Keratinocyte (primary cell): Measurements from ENCODE around the gene DOP1B. TPM values are rescaled to one million over a fixed set of nuclear protein-coding genes. Genes with fewer than 3 reads are reported as not detected.

Experiments used
- DNase-seq: peaks from one replicate; pipeline ENCODE4 v3.0.0-alpha.2; 2011; ENCODE audit warnings: low read depth, missing footprints, low spot score
- FAIRE-seq: peaks from 2 replicates; lab custom pipeline; 2011; peaks lifted over from hg19 to GRCh38; lab: Jason Lieb, UNC
- H2AFZ ChIP-seq: 2 replicates; pipeline ENCODE4 v1.6.0; 2012; ENCODE audit warnings: low read length, control low read depth, inconsistent platforms; ENCODE audit not compliant: control insufficient read depth
- H3K27ac ChIP-seq: 2 replicates; pipeline ENCODE4 v1.5.1; 2011; ENCODE audit warnings: low read length; ENCODE audit not compliant: control insufficient read depth, insufficient read depth
- H3K27me3 ChIP-seq: 3 replicates; pipeline ENCODE4 v1.6.0; 2011; ENCODE audit warnings: low read length; ENCODE audit not compliant: control insufficient read depth, insufficient read depth; ENCODE audit errors: extremely low read depth
- H3K36me3 ChIP-seq, 2 experiments: 2 replicates in 1 of 2; 3 replicates in 1 of 2; pipeline ENCODE4 v1.5.1; 2011; ENCODE audit warnings: low read length in 2 of 2, mild to moderate bottlenecking in 1 of 2; ENCODE audit not compliant: control insufficient read depth in 2 of 2, insufficient read depth in 2 of 2; ENCODE audit errors: extremely low read depth in 1 of 2
- H3K4me1 ChIP-seq: 3 replicates; pipeline ENCODE4 v1.5.1; 2011; ENCODE audit warnings: low read length; ENCODE audit not compliant: control insufficient read depth, insufficient read depth; ENCODE audit errors: extremely low read depth
- H3K4me2 ChIP-seq: 3 replicates; pipeline ENCODE4 v1.6.0; 2011; ENCODE audit warnings: low read depth, low read length; ENCODE audit not compliant: control insufficient read depth, insufficient read depth; ENCODE audit errors: extremely low read depth
- H3K4me3 ChIP-seq, 3 experiments: fragments of 200-600 bp in 1 of 3; sonication (generic) in 1 of 3; 2 replicates in 2 of 3; 3 replicates in 1 of 3; pipeline ENCODE4 v1.5.1; 2011 to 2016; ENCODE audit warnings: low read length in 3 of 3, mild to moderate bottlenecking in 3 of 3, control low read depth in 2 of 3, inconsistent platforms in 1 of 3, low read depth in 1 of 3, mixed read lengths in 1 of 3, mixed run types in 1 of 3, moderate library complexity in 1 of 3; ENCODE audit not compliant: control insufficient read depth in 2 of 3, insufficient read depth in 2 of 3; ENCODE audit errors: extremely low read depth in 1 of 3
- H3K79me2 ChIP-seq: 2 replicates; pipeline ENCODE4 v1.6.0; 2012; ENCODE audit warnings: low read length; ENCODE audit not compliant: control insufficient read depth, insufficient read depth
- H3K9ac ChIP-seq: 3 replicates; pipeline ENCODE4 v1.6.0; 2011; ENCODE audit warnings: low read length; ENCODE audit not compliant: control insufficient read depth, insufficient read depth; ENCODE audit errors: extremely low read depth
- H3K9me1 ChIP-seq: 3 replicates; pipeline ENCODE4 v1.6.0; 2011; ENCODE audit warnings: low read length; ENCODE audit not compliant: control insufficient read depth, insufficient read depth; ENCODE audit errors: extremely low read depth
- H3K9me3 ChIP-seq: 2 replicates; pipeline ENCODE4 v1.5.1; 2012; ENCODE audit warnings: low read depth, low read length; ENCODE audit not compliant: control insufficient read depth
- H4K20me1 ChIP-seq: 3 replicates; pipeline ENCODE4 v1.6.0; 2011; ENCODE audit warnings: low read length; ENCODE audit not compliant: control insufficient read depth, insufficient read depth; ENCODE audit errors: extremely low read depth
- CTCF ChIP-seq, 3 experiments: IDR thresholded peaks in 1 of 3; conservative IDR thresholded peaks in 1 of 3; optimal IDR thresholded peaks in 1 of 3; 2 replicates in 2 of 3; 3 replicates in 1 of 3; pipeline versions ENCODE3 to v1.5.1; 2011; ENCODE audit warnings: low read length in 3 of 3, mild to moderate bottlenecking in 3 of 3, moderate library complexity in 2 of 3, control low read depth in 1 of 3, inconsistent platforms in 1 of 3; ENCODE audit not compliant: insufficient read depth in 2 of 3; ENCODE audit errors: extremely low read depth in 1 of 3
- EZH2 ChIP-seq: IDR thresholded peaks from one replicate; pipeline ENCODE4 v1.6.1; 2012; ENCODE audit warnings: inconsistent platforms, mild to moderate bottlenecking, low read length, moderate library complexity
- dilution Hi-C: fragments of 300-500 bp; cut with MboI; formaldehyde crosslinking; loops from one replicate; pipeline ENCODE4 v1.7.0; 2020; ENCODE audit warnings: low sequenced_read_pairs; ENCODE audit not compliant: extremely low pct_ligation_motif_present
- polyA plus RNA-seq, 5 experiments: library from polyadenylated mRNA; depleted of rRNA in 3 of 5; stranded (reverse) in 3 of 5; stranded (forward) in 1 of 5; unstranded in 1 of 5; fragments of >200 nt; gene quantifications; 1 replicate in 1 of 5; 2 replicates in 3 of 5; 3 replicates in 1 of 5; pipeline versions ENCODE4 v1.2.1 to v1.2.3, GENCODE V29; 2011 to 2012; ENCODE audit warnings: missing spikeins in 2 of 5, low read depth in 1 of 5, low replicate concordance in 1 of 5

The DOP1B gene
- polyA plus RNA-seq, 1 donor (not counting 4 experiments of a cell fraction or from before 2014, with no cell fraction given), result 2.9 TPM

DNA sequence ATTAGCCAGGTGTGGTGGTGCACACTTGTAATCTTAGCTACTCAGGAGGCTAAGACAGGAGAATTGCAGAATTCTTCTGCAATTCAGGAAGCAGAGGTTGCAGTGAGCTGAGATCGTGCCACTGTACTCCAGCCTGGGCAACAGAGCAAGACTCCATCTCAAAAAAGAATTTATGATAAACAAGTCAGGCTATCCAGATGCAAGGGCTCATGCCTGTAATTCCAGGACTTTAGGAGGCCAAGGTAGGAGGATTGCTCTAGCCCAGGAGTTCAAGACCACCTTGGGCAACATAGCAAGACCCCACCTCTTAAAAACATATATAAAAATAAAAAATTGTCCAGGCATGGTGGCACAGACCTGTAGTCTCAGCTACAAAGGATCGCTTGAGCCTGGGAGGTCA, 32.2 kb upstream of the DOP1B start:
- Histone ChIP-seq H3K27me3 (no peaks in the 10 kb centered on the region), H3K4me1 (peaks cover 12% of the 10 kb centered on the region), H3K9me1 (no peaks in the 10 kb centered on the region), H3K27ac (no peak overlapping the region), H3K36me3 (no peaks in the 10 kb centered on the region), H3K9me3 (no peaks in the 10 kb centered on the region), H3K4me2 (no peak overlapping the region), H2AFZ (no peak overlapping the region), H3K9ac (no peak overlapping the region), H3K79me2 (no peaks in the 10 kb centered on the region), H4K20me1 (no peaks in the 10 kb centered on the region), H3K4me3 (no peak overlapping the region)
- DNase-seq (no peak), FAIRE-seq (no peak)
- TF ChIP-seq CTCF (optimal IDR thresholded peaks at IDR 0.05 in 1 of 3, IDR thresholded peaks at IDR 0.05 in 1 of 3, conservative IDR thresholded peaks at IDR 0.05 in 1 of 3; ENCODE audit: extremely low read depth in 1 of 3, insufficient read depth in 2 of 3, low read length in 3 of 3) (no peak), EZH2 (no peak)
- dilution Hi-C loops, result no loop called here

DNA sequence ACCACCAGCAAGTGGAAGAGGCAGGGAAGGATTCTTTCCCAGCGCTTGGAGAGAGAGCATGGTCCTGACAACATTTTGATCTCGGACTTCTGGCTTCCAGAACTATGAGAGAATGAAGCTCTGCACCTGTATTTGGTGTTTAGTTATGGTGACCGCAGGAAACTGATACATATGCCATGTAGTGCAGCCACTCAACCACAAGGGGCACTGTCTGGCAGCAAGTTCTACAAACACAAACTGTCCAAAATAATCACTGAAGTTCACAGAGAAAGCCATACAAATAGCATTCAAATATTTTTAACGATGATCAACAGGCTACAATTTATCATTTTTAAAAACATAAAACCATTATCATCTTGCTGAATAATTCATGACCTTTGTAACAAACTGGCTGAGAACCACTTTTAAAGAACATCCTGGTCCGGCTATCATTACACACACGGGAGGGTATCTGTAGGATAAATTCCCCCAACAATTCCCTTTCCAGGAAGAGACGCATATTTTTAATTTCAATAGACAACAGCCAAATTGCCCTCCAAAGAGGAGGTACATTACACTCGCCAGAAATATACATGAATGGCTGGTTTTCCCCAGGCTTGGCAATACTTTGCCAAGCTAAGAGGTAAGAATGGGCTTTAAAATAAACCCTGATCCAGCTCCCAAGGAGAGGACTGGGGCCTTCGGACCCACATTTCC, 31.0 kb upstream of the DOP1B start:
- Histone ChIP-seq H3K9ac (no peak overlapping the region), H3K4me1 (peaks cover 12% of the 10 kb centered on the region), H2AFZ (no peak overlapping the region), H3K9me3 (no peaks in the 10 kb centered on the region), H3K27ac (no peak overlapping the region), H3K4me2 (peak overlapping the region; percentile 7), H4K20me1 (no peaks in the 10 kb centered on the region), H3K9me1 (no peaks in the 10 kb centered on the region), H3K79me2 (no peaks in the 10 kb centered on the region), H3K27me3 (no peaks in the 10 kb centered on the region), H3K36me3 (no peaks in the 10 kb centered on the region), H3K4me3 (no peak overlapping the region)
- DNase-seq, result no peak
- peak; percentile 83 for FAIRE-seq
- TF ChIP-seq CTCF (optimal IDR thresholded peaks at IDR 0.05 in 1 of 3, IDR thresholded peaks at IDR 0.05 in 1 of 3, conservative IDR thresholded peaks at IDR 0.05 in 1 of 3; ENCODE audit: extremely low read depth in 1 of 3, insufficient read depth in 2 of 3, low read length in 3 of 3), result peak; percentile 84 to 88 (median 86)
- TF ChIP-seq EZH2, result no peak
- dilution Hi-C loops, result no loop called here
